Measurements from ENCODE around the gene VEZF1. TPM values are rescaled to one million over a fixed set of nuclear protein-coding genes. Genes with fewer than 3 reads are reported as not detected.

VEZF1 gene
- total and polyA plus RNA-seq, 2 of the 4 experiments (the other 2 are of a cell fraction) = 21.1 to 42.1 TPM

GRCh38 chr17:58007781-58008706 lies 20.0 kb upstream of the VEZF1 start (continued):
- TF ChIP-seq USF2 (IDR thresholded peaks at IDR 0.05; ENCODE audit: low read depth, low read length) (no peak), CHD1 (IDR thresholded peaks at IDR 0.05; ENCODE audit: low read depth, low read length) (no peak)
